GM12892 (cell line): ENCODE measurements around the gene TMEM107.
A peak's percentile ranks its signal among the peaks of the same experiment; 100 is the strongest.

Experiments used
- DNase-seq: peaks from one replicate; pipeline ENCODE4 v3.0.0; 2011; ENCODE audit not compliant: insufficient read length
- FAIRE-seq: peaks from 2 replicates; lab custom pipeline; 2011; peaks lifted over from hg19 to GRCh38; lab: Jason Lieb, UNC
- POLR2A ChIP-seq: IDR thresholded peaks from 2 replicates; pipeline ENCODE4 v1.6.1; 2011; ENCODE audit warnings: low read depth, low read length, control low read depth
- POLR2AphosphoS5 ChIP-seq: IDR thresholded peaks from 2 replicates; pipeline ENCODE4 v1.6.1; 2011; ENCODE audit warnings: low read depth, low read length, control low read depth
- TAF1 ChIP-seq: IDR thresholded peaks from 2 replicates; pipeline ENCODE4 v1.6.1; 2011; ENCODE audit warnings: low read depth, mild to moderate bottlenecking, control low read depth, low read length, borderline replicate concordance

Gene TMEM107

DNA sequence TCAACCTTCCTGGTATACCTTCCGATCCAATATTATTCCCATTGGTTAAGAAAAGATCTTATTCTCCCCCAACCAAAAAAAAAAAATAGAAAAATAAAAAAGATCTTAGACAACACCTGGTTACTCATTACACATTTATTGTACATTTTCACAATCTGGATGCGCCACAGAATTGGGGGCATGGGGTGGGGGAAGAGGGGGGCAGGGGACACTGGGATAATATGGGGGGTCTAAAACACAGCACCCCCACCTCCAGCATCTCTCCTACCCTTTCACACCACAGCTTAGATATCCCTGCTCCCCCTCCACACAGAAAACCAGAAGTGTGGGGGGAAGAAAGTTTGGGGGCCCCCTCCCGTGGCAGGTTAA is 17.2 kb downstream of the TMEM107 start:
- FAIRE-seq (no peak), DNase-seq (no peak)
- no peak for TF ChIP-seq POLR2A
- no peak for TF ChIP-seq TAF1
- no peak for TF ChIP-seq POLR2AphosphoS5

DNA sequence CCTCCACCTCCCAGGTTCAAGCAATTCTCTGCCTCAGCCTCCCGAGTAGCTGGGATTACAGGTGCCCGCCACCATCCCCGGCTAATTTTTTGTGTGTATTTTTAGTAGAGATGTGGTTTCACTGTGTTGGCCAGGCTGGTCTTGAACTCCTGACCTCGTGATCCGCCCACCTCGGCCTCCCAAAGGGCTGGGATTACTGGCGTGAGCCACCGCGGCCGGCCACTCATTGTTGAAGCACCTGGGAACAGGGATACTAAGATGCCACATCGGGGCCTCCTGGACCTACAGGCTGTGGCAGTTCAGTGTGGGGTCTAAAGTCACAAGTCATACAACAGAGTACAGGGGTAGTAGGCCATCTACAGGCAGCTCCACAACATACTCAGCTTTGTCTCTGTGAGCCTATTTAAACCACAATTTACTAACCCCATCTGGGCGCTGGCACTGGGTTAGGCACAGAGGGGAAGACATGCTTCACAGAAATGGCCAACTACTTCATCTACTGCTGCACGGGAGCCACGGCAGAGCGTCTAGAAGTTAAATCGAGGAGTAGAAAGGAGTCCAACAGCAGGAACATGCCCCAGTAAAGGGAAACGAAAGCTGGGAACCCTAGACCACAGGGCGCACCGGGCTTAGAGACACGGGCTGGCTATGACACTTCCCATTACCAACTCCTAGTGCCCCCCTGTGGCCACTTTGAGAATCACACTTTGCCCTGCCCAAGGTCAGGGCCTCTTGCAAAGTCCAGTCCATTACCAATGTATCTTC is 17.7 kb downstream of the TMEM107 start:
- DNase-seq (peak; percentile 74), FAIRE-seq (peak; percentile 89)
- TF ChIP-seq TAF1 (no peak), POLR2A (peak; percentile 44)

DNA sequence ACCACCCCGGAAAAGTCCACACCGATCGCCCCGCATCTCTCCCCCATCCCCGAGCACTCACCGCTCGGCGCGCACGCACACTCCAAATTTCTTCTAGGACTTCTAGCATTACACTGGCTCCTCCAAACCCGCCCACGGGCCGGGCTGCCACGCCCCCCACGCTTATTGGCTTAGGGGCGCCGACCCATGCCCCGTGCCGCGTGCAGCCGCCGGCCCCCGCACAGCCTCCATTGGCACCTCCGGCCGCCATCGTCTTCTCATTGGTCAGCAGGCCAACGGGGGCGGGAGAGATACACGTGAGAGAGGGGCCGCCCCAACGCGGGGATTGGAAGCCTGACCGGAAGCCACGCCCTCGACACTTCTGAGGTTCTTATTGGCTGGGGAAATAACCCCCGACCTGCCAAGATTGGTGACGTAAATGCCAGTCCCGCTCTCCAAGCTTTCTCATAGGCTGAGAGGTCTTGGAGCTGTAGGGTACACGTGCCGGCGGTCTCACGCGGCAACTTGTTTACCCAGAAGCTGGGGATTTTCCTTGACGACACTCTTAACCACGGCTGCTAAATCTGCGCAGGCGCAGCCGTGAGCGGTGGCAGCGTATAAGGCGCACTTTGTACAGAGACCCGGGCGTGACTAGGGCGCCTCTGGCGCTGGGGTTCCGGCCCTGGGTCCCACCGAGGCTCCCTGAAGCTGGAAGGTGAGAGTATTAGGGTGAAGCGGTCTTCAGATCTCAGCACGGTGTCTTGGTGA is 19.8 kb downstream of the TMEM107 start:
- TF ChIP-seq POLR2AphosphoS5 (peak; percentile 58), TAF1 (peak; percentile 67), POLR2A (peak; percentile 80)
- FAIRE-seq, result peak; percentile 99

DNA sequence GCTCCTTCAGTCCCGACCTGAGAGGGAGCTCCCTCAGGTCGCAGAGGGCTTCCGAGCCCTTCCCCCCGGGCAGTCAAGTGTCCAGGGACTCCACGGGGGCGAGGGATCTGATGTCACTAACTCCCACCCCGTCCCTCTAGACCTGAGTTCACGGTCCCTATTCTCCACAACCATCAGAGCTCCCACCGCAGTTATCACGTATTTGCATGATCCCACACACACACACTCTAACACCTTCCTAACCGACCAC is 20.3 kb downstream of the TMEM107 start:
- no peak for TF ChIP-seq POLR2AphosphoS5
- no peak for TF ChIP-seq POLR2A
- no peak for TF ChIP-seq TAF1
- DNase-seq (no peak), FAIRE-seq (peak; percentile 30)

More for the DNA sequence above, 19.8 kb downstream of the TMEM107 start:
- DNase-seq, result peak; percentile 96

DNA sequence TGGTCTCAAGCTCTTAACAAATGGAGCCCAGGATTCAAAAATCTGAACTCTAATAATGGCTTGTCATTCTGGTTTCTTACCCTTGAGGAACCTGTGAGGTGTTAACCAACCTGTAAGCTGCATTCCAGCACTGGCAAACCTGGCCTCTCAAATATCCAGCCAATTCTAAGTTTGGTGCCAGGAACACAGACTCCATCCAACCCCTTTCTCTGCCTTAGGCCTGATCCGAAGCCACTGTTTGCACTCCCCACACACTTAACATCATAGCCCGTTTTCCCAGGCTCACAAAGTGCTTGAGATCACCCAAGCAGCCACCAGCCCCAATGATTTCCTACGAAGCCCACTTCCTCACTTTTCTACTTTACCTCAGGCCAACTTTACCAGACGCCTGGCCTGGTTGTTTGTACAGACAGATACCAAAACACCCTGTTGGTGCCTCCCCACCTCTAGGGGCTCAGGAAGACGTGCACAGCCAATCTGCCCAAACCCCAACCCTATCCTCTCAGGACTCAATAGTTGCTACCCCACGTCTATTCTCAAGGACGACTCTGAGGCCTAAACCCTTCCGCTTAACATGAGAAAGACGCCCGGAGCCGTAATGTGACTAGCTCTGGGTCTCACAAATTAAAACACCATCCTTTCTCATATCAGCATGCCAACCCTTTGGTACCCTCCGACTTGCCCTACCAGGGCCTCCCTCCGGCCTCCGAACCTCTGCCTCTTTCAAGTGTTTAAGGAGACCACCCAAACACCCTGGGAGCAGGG is 20.8 kb downstream of the TMEM107 start:
- FAIRE-seq (no peak), DNase-seq (no peak)

DNA sequence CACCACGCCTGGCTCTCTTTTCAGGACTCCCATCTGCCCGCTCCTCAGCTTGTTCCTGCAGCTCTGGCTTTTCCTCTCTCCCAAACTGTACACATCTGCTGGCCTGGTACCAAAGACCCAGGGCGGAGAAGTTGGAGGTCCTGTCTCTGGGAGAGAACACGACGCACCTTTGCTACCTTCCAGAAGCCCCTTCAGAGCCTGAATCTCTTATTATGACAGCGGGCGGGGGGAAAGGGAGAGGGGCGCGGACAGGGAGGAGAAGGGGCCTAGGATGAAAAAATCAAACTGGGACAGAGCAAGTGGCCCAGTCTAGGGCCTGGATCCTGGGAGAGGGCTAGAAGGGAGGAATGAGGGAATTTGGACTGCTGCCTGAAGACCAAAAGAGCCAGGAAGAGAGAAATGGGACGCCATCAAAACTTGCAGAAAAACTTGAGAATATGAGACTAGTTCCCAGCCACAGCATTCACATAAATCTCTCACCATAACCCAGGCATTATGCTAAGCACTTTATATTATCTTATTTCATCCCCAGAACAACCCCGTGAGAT is 21.5 kb downstream of the TMEM107 start:
- FAIRE-seq (no peak), DNase-seq (no peak)
- TF ChIP-seq TAF1 (no peak), POLR2AphosphoS5 (no peak), POLR2A (no peak)

More for the DNA sequence above, 20.8 kb downstream of the TMEM107 start:
- TF ChIP-seq POLR2A (no peak), POLR2AphosphoS5 (no peak), TAF1 (no peak)

DNA sequence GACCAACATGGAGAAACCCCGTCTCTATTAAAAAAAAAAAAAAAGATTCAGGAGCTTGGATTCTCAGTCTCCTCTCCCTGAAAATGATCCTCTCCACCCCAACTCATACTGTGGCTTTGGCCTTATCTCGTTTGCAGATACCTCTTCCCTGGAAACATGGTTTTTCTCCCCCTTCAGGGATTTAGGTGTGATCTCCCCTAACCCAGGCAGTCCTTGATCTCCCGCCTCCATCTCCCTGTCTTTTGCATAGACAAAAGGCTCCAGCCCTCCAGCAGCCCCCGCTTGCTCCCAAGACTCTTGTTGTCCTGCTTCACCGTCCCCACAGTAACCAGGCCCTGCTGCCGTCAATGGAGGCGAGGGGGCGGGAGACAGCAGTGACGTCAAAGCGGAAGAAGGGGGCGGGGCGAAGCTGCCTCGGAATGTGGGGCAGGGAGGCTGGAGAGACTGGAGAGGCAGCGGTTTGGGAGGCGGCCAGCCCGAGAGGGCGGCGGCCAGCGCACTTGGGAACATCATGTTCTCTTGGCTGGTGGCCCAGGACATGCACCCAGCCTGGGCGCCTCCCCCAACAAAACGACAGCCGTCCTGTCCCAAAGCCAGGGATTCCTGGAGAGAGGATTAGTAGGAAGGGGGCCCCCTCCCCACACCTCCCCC is 22.1 kb downstream of the TMEM107 start:
- no peak for DNase-seq
- FAIRE-seq, result peak; percentile 89
- no peak for TF ChIP-seq POLR2A
- TF ChIP-seq TAF1, result no peak
- no peak for TF ChIP-seq POLR2AphosphoS5

DNA sequence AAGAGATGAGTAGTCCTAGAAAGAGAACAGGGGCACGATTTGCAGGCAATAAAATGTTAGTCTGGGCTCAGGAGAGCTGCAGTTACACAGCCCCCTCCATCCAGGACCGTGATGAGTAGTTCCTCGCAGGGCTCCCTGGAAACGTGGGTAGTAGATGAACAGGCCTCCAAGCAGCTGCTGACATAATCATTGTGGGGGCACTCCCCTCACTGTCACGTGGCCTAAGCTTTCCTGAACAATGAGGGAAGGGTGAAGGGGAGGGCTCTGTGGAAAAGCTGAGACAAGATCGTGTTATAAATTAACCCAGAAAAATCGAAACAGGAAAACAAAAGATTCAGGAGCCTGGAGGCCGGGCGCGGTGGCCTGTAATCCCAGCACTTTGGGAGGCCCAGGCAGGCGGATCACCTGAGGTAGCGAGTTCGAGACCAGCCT is 22.6 kb downstream of the TMEM107 start:
- DNase-seq (no peak), FAIRE-seq (no peak)
- TF ChIP-seq POLR2AphosphoS5 (no peak), POLR2A (no peak)

DNA sequence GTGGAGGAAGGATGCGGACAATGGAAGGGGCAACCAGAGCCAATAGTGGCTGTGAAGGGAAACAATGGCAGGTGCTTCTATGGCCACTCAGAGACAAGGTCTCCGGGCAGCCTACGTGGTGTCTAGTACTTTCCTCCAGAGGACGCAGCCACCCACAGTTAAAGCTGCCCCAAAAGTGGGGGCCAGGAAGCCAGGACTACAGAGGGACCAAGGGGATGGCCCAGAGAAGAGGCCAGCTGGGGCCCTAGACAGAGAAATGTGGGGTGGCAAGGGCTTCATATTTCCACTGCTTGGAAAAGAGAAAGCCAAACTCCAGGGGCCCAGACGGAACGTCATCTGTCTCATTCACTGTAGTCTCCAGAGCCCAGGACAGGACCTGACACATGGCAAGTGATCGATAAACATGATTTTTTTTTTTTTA is 23.1 kb downstream of the TMEM107 start:
- DNase-seq (no peak), FAIRE-seq (no peak)
- no peak for TF ChIP-seq POLR2A
- TF ChIP-seq TAF1, result no peak
- TF ChIP-seq POLR2AphosphoS5, result no peak

DNA sequence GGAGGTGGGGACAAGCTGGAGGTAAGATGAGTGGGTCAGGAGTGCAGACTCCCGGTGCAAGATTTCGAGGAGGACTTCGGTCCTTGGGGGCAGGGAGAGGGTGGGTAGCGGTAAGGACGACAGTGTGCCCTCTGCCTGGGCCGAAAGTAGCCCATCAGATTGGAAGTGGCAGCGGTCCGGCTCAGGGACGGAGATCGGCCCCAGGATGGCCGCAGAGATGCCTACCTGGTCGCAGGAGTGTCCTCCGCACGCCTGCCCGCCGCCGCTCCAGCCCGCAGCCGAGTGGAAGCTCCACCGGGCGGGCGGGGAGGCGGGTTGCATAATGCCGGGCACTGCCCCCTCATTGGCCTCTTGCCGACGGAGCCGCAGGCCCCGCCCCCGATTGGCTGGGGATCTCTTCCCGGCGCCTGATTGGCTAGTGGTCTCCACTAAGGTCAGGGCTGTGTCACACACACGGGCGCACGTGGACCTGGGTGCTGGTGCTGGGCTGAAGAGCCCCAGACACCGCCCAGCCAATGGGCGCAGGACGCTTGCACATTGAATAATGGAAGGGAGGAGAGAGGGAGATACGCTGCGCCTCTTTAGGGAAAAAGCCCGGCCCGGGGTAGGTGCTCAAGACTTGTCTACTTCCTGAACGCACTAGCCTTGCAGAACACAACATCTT is 23.9 kb downstream of the TMEM107 start, which contains the start of gene PER1:
Gene PER1 (minus strand): TSS at position 293 of the 664 bp plus-strand sequence. CDS start 1,698 bp downstream, outside the sequence.
- TF ChIP-seq POLR2AphosphoS5 (peak; percentile 89), TAF1 (peak; percentile 75), POLR2A (peak; percentile 88)
- peak; percentile 86 for DNase-seq
- peak; percentile 98 for FAIRE-seq

DNA sequence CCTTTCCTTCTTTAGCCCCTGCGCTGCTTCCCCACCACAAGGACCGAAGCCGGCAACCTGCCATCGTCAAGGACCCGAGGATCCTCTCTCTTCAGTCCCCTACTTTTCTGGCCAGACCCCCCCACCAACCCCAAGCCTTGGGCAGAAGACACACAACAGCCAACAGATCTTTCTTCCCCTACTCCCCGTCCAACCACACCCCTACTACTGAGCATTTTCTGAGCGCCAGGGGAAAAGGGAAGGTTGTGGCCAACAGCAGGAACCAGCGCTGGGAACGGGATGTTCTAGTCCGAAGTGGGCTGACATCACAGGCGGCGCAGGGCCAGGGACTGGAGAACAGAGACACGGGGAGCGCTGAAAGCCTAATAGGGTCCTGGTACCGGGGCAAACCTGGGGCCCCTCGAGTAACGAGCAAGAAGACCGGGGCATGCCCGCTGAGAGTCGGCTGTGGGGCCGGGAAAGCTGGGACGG is 24.5 kb downstream of the TMEM107 start:
- DNase-seq (no peak), FAIRE-seq (no peak)
- no peak for TF ChIP-seq TAF1
- TF ChIP-seq POLR2A, result no peak
- TF ChIP-seq POLR2AphosphoS5, result no peak
